HepG2 (cell line): ENCODE measurements around the gene MRPL28. TPM values are rescaled to one million over a fixed set of nuclear protein-coding genes. Genes with fewer than 3 reads are reported as not detected.
A peak's percentile ranks its signal among the peaks of the same experiment; 100 is the strongest.

Experiments
- ELF3 ChIP-seq: IDR thresholded peaks from 2 replicates; pipeline ENCODE4 v1.6.1; 2016; ENCODE audit warnings: missing genetic modification reagents, missing compliant biosample characterization
- ISL2 ChIP-seq: sonication (generic); formaldehyde crosslinking; IDR thresholded peaks from 2 replicates; pipeline ENCODE4 v1.5.0; 2020; ENCODE audit warnings: missing genetic modification reagents
- NFYB ChIP-seq: sonication (generic); formaldehyde crosslinking; IDR thresholded peaks from 2 replicates; pipeline ENCODE4 v1.4.0; 2020; ENCODE audit warnings: missing genetic modification reagents
- NONO ChIP-seq, 2 experiments: fragments of 450-650 bp in 1 of 2; sonication (generic) in 1 of 2; formaldehyde crosslinking in 1 of 2; IDR thresholded peaks in 1 of 2; conservative IDR thresholded peaks in 1 of 2; 2 replicates each; pipeline versions ENCODE4 v1.6.1 to v1.8.0; 2017 to 2022; ENCODE audit warnings: mild to moderate bottlenecking in 1 of 2, missing genetic modification reagents in 1 of 2, moderate library complexity in 1 of 2
- RBM22 ChIP-seq: fragments of 200-400 bp; formaldehyde crosslinking; optimal IDR thresholded peaks from 2 replicates; pipeline ENCODE3; 2017; ENCODE audit warnings: mild to moderate bottlenecking, low read length, moderate library complexity
- SAP130 ChIP-seq: IDR thresholded peaks from 2 replicates; pipeline ENCODE4 v1.6.1; 2016; ENCODE audit warnings: low read depth
- SNAPC2 ChIP-seq: sonication (generic); formaldehyde crosslinking; IDR thresholded peaks from 2 replicates; pipeline ENCODE4 v1.8.1; 2022; ENCODE audit warnings: mild to moderate bottlenecking, missing genetic modification reagents
- SOX5 ChIP-seq: IDR thresholded peaks from 2 replicates; pipeline ENCODE4 v1.6.1; 2016; ENCODE audit warnings: borderline replicate concordance
- TCF12 ChIP-seq, 2 experiments: fragments of 450-650 bp in 1 of 2; sonication (generic) in 1 of 2; formaldehyde crosslinking in 1 of 2; IDR thresholded peaks; 2 replicates each; pipeline versions ENCODE4 v1.6.1 to v1.8.0; 2017 to 2022; ENCODE audit warnings: antibody characterized with exemption in 1 of 2, mild to moderate bottlenecking in 1 of 2, missing genetic modification reagents in 1 of 2, moderate library complexity in 1 of 2
- THAP11 ChIP-seq: IDR thresholded peaks from 2 replicates; pipeline ENCODE4 v1.6.1; 2016; ENCODE audit warnings: missing biosample characterization, missing genetic modification reagents
- U2AF2 ChIP-seq: fragments of 200-400 bp; formaldehyde crosslinking; IDR thresholded peaks from 2 replicates; pipeline ENCODE4 v1.6.1; 2017; ENCODE audit warnings: low read depth, mild to moderate bottlenecking, low read length
- ZNF260 ChIP-seq: sonication (generic); formaldehyde crosslinking; IDR thresholded peaks from 2 replicates; pipeline ENCODE4 v1.4.0; 2020; ENCODE audit warnings: missing genetic modification reagents, low read depth, mild to moderate bottlenecking, borderline replicate concordance
- ZNF350 ChIP-seq: sonication (generic); formaldehyde crosslinking; IDR thresholded peaks from 2 replicates; pipeline ENCODE4 v1.4.0; 2020; ENCODE audit warnings: mild to moderate bottlenecking, low read depth, missing genetic modification reagents, borderline replicate concordance
- ZNF563 ChIP-seq: sonication (generic); formaldehyde crosslinking; IDR thresholded peaks from 2 replicates; pipeline ENCODE4 v1.8.0; 2022; ENCODE audit warnings: mild to moderate bottlenecking, moderate library complexity, missing genetic modification reagents
- ZNF768 ChIP-seq: sonication (generic); formaldehyde crosslinking; IDR thresholded peaks from 2 replicates; pipeline ENCODE4 v1.4.0; 2020; ENCODE audit warnings: missing genetic modification reagents
- polyA plus RNA-seq, 8 experiments: library from polyadenylated mRNA; depleted of rRNA in 3 of 8; stranded (reverse) in 7 of 8; unstranded in 1 of 8; fragments of >200 nt; fragmentation: Illumina TruSeq in 4 of 8; extraction: Trizol in 4 of 8; gene quantifications; 2 replicates each; pipeline versions ENCODE4 v1.2.1 to v1.2.3, GENCODE V29; 2011 to 2016; ENCODE audit warnings: low read depth in 4 of 8, missing spikeins in 1 of 8, mixed read lengths in 1 of 8; ENCODE audit not compliant: insufficient read depth in 1 of 8
- total RNA-seq, 5 experiments: library from RNA; depleted of rRNA; stranded (reverse); fragments of >200 nt; fragmentation: Illumina TruSeq; extraction: Trizol; gene quantifications; 2 replicates each; pipeline ENCODE4 v1.2.3, GENCODE V29; 2016; ENCODE audit warnings: low read depth in 1 of 5
- TF ChIP-seq, protein P1 (sequence below): sonication (generic); formaldehyde crosslinking; IDR thresholded peaks from 2 replicates; pipeline ENCODE4 v1.8.0; 2022; ENCODE audit warnings: missing genetic modification reagents, mild to moderate bottlenecking, moderate library complexity, borderline replicate concordance
- TF ChIP-seq, protein P2 (sequence below): IDR thresholded peaks from 2 replicates; pipeline ENCODE4 v1.6.1; 2016; ENCODE audit warnings: mild to moderate bottlenecking
- TF ChIP-seq, protein P3 (sequence below): sonication (generic); formaldehyde crosslinking; IDR thresholded peaks from 2 replicates; pipeline ENCODE4 v1.4.0; 2020; ENCODE audit warnings: missing genetic modification reagents, mild to moderate bottlenecking, borderline replicate concordance
- TF ChIP-seq, protein P4 (sequence below), 2 experiments: sonication (generic) in 1 of 2; formaldehyde crosslinking in 1 of 2; IDR thresholded peaks; 2 replicates each; pipeline versions ENCODE4 v1.4.0 to v1.6.1; 2018 to 2020; ENCODE audit warnings: missing genetic modification reagents in 2 of 2, borderline replicate concordance in 1 of 2, low read depth in 1 of 2, mild to moderate bottlenecking in 1 of 2, missing biosample characterization in 1 of 2

MRPL28 gene
- total and polyA plus RNA-seq, 2 of the 13 experiments (the other 11 are each of a cell fraction or from before 2014, with no cell fraction given): 114 to 135 TPM

DNA sequence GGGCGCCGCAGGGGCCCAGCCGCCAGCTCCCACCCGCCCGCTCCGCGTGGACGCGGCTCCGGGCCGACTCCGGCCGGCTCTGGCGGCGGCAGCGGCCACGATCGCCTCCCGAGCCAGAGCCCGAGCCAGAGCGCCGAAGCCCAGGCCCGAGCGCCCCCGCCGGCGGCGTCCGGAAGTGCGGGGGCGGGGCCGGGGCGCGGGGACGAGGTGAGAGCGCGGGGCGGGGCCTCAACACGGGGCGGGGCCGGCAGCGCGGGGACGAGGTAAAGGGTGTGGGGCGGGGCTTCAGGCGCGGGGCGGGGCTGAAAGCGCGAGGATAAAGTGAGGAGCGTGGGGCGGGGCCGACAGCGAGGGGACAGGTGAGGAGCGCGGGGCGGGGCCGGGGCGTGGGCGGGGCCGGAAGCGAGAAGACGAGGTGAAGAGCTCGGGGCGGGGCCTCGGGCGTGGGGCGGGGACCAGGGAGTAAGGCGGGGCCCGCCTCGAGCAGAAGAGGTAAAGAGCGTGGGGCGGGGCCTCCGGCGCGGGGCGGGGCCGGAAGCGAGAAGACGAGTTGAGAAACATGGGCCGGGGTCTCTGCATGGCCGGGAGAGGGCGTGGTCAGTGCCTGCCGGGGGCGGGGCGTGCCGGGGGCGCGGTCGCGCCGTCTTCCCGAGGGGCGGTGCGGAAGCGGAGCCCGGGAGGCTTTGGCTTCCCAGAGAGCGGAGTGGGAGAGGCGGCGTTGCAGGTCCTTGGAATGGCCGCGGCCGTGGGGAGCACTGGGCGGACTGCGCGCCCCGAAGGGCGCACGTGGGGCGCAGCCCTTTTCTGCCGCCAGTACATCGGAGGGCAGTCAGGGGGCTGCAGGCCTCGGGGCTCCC lies 17.6 kb downstream of the MRPL28 start, which contains the start of gene AXIN1 (continued):
- TF ChIP-seq RBM22: no peak
- 0 out of 2 replicates have a peak, but pooled peaks have one; percentile 38 for TF ChIP-seq SNAPC2 (CRISPR knock-in tag)
- TF ChIP-seq, protein P1, sequence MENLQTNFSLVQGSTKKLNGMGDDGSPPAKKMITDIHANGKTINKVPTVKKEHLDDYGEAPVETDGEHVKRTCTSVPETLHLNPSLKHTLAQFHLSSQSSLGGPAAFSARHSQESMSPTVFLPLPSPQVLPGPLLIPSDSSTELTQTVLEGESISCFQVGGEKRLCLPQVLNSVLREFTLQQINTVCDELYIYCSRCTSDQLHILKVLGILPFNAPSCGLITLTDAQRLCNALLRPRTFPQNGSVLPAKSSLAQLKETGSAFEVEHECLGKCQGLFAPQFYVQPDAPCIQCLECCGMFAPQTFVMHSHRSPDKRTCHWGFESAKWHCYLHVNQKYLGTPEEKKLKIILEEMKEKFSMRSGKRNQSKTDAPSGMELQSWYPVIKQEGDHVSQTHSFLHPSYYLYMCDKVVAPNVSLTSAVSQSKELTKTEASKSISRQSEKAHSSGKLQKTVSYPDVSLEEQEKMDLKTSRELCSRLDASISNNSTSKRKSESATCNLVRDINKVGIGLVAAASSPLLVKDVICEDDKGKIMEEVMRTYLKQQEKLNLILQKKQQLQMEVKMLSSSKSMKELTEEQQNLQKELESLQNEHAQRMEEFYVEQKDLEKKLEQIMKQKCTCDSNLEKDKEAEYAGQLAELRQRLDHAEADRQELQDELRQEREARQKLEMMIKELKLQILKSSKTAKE: no peak
- no peak for TF ChIP-seq U2AF2
- TF ChIP-seq THAP11: peak; percentile 47; the same call in 1 of the 2 replicates
- TF ChIP-seq SOX5 (CRISPR knock-in tag): peak; percentile 24; the same call in 1 of the 2 replicates
- peak; percentile 33; the same call in 1 of the 2 replicates for TF ChIP-seq ELF3 (CRISPR knock-in tag)
- TF ChIP-seq, protein P2, sequence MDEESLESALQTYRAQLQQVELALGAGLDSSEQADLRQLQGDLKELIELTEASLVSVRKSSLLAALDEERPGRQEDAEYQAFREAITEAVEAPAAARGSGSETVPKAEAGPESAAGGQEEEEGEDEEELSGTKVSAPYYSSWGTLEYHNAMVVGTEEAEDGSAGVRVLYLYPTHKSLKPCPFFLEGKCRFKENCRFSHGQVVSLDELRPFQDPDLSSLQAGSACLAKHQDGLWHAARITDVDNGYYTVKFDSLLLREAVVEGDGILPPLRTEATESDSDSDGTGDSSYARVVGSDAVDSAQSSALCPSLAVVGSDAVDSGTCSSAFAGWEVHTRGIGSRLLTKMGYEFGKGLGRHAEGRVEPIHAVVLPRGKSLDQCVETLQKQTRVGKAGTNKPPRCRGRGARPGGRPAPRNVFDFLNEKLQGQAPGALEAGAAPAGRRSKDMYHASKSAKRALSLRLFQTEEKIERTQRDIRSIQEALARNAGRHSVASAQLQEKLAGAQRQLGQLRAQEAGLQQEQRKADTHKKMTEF: peak; percentile 47; the same call in 1 of the 2 replicates
- peak; percentile 81; the same call in 1 of the 2 replicates for TF ChIP-seq ZNF563 (CRISPR knock-in tag)
- TF ChIP-seq, protein P3, sequence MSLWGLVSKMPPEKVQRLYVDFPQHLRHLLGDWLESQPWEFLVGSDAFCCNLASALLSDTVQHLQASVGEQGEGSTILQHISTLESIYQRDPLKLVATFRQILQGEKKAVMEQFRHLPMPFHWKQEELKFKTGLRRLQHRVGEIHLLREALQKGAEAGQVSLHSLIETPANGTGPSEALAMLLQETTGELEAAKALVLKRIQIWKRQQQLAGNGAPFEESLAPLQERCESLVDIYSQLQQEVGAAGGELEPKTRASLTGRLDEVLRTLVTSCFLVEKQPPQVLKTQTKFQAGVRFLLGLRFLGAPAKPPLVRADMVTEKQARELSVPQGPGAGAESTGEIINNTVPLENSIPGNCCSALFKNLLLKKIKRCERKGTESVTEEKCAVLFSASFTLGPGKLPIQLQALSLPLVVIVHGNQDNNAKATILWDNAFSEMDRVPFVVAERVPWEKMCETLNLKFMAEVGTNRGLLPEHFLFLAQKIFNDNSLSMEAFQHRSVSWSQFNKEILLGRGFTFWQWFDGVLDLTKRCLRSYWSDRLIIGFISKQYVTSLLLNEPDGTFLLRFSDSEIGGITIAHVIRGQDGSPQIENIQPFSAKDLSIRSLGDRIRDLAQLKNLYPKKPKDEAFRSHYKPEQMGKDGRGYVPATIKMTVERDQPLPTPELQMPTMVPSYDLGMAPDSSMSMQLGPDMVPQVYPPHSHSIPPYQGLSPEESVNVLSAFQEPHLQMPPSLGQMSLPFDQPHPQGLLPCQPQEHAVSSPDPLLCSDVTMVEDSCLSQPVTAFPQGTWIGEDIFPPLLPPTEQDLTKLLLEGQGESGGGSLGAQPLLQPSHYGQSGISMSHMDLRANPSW (CRISPR knock-in tag): no peak
- TF ChIP-seq ZNF350: peak; percentile 48; the same call in 1 of the 2 replicates
- 0 out of 2 replicates have a peak, but pooled peaks have one; percentile 25 for TF ChIP-seq NFYB (CRISPR knock-in tag)
- TF ChIP-seq, protein P4, sequence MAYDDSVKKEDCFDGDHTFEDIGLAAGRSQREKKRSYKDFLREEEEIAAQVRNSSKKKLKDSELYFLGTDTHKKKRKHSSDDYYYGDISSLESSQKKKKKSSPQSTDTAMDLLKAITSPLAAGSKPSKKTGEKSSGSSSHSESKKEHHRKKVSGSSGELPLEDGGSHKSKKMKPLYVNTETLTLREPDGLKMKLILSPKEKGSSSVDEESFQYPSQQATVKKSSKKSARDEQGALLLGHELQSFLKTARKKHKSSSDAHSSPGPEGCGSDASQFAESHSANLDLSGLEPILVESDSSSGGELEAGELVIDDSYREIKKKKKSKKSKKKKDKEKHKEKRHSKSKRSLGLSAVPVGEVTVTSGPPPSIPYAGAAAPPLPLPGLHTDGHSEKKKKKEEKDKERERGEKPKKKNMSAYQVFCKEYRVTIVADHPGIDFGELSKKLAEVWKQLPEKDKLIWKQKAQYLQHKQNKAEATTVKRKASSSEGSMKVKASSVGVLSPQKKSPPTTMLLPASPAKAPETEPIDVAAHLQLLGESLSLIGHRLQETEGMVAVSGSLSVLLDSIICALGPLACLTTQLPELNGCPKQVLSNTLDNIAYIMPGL (CRISPR knock-in tag; IDR thresholded peaks at IDR 0.05; ENCODE audit: borderline replicate concordance in 1 of 2, low read depth in 1 of 2): peak; percentile 31 to 55
- no peak for TF ChIP-seq TCF12 (IDR thresholded peaks at IDR 0.05)
- TF ChIP-seq TCF12 (CRISPR knock-in tag; IDR thresholded peaks at IDR 0.05): 0 out of 2 replicates have a peak, but pooled peaks have one; percentile 37
- TF ChIP-seq SAP130 (CRISPR knock-in tag): peak; percentile 82
- 0 out of 2 replicates have a peak, but pooled peaks have one; percentile 15 for TF ChIP-seq ISL2
- TF ChIP-seq ZNF768 (CRISPR knock-in tag): no peak
- TF ChIP-seq NONO (IDR thresholded peaks at IDR 0.05): no peak
- peak; percentile 65; the same call in 1 of the 2 replicates for TF ChIP-seq NONO (CRISPR knock-in tag; conservative IDR thresholded peaks at IDR 0.05)
- no peak for TF ChIP-seq ZNF260
